ENCODE data around the gene PTPN18.

Gene PTPN18

DNA sequence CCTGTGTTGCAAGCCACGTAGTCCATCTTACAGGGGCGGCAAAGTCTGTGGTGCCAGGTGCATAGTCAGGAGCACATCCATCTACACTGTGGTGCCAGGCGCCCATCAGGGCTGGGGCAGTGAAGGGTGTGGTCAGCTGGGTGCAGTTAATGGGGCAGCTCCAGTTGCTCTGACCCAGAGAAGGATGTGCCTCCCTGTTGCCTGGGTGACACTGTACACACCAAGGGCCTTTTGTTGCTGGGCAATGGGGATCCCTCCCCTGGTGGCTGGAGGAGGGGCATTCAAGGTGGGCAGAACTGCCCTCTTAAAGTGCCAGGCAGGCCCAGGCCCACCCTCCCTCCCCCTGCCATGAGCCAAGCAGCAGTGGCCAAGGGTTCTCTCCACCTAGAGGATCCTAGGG lies 41.5 kb upstream of the PTPN18 start:
- H3K4me3 ChIP-seq (ENCODE audit: low read depth, low read length), result no peak overlapping the region
- no peak for TF ChIP-seq CTCF (IDR thresholded peaks at IDR 0.05)
- no peaks in the 10 kb centered on the region for H3K27me3 ChIP-seq (ENCODE audit: control insufficient read depth, insufficient read depth, low read length)
- no peak overlapping the region for H3K9ac ChIP-seq
- no peaks in the 10 kb centered on the region for H3K4me1 ChIP-seq
- H2AFZ ChIP-seq, result no peak overlapping the region
- H3K27ac ChIP-seq, result no peak overlapping the region
- H3K79me2 ChIP-seq, result no peaks in the 10 kb centered on the region
- H3K4me2 ChIP-seq (ENCODE audit: low read length), result no peak overlapping the region
- no peaks in the 10 kb centered on the region for H3K9me3 ChIP-seq (ENCODE audit: control insufficient read depth, low read length)
- H3K36me3 ChIP-seq (ENCODE audit: control insufficient read depth, insufficient read depth, low read length), result no peaks in the 10 kb centered on the region

- no peaks in the 10 kb centered on the region for H3K9me3 ChIP-seq (ENCODE audit: control insufficient read depth, low read length)
- H3K27me3 ChIP-seq (ENCODE audit: control insufficient read depth, insufficient read depth, low read length), result no peaks in the 10 kb centered on the region
- no peak for TF ChIP-seq CTCF (IDR thresholded peaks at IDR 0.05)
- H2AFZ ChIP-seq, result no peak overlapping the region
- H3K4me3 ChIP-seq (ENCODE audit: low read depth, low read length), result no peak overlapping the region
- no peaks in the 10 kb centered on the region for H3K36me3 ChIP-seq (ENCODE audit: control insufficient read depth, insufficient read depth, low read length)
- H3K9ac ChIP-seq, result no peak overlapping the region
- no peak overlapping the region for H3K4me2 ChIP-seq (ENCODE audit: low read length)
- H3K79me2 ChIP-seq, result no peaks in the 10 kb centered on the region
- no peak overlapping the region for H3K27ac ChIP-seq
- H3K4me1 ChIP-seq, result no peaks in the 10 kb centered on the region
Observed at GRCh38 chr2:130316596-130316995, 39.3 kb upstream of the PTPN18 start.

- no peak overlapping the region for H3K27ac ChIP-seq
- no peaks in the 10 kb centered on the region for H3K79me2 ChIP-seq
- no peak overlapping the region for H2AFZ ChIP-seq
- no peaks in the 10 kb centered on the region for H3K27me3 ChIP-seq (ENCODE audit: control insufficient read depth, insufficient read depth, low read length)
- H3K4me1 ChIP-seq, result no peaks in the 10 kb centered on the region
- H3K4me3 ChIP-seq (ENCODE audit: low read depth, low read length), result no peak overlapping the region
- no peak overlapping the region for H3K9ac ChIP-seq
- H3K36me3 ChIP-seq (ENCODE audit: control insufficient read depth, insufficient read depth, low read length), result no peaks in the 10 kb centered on the region
- H3K9me3 ChIP-seq (ENCODE audit: control insufficient read depth, low read length), result no peaks in the 10 kb centered on the region
- no peak overlapping the region for H3K4me2 ChIP-seq (ENCODE audit: low read length)
- no peak for TF ChIP-seq CTCF (IDR thresholded peaks at IDR 0.05)
Observed at GRCh38 chr2:130318906-130319305, 37.0 kb upstream of the PTPN18 start.

DNA sequence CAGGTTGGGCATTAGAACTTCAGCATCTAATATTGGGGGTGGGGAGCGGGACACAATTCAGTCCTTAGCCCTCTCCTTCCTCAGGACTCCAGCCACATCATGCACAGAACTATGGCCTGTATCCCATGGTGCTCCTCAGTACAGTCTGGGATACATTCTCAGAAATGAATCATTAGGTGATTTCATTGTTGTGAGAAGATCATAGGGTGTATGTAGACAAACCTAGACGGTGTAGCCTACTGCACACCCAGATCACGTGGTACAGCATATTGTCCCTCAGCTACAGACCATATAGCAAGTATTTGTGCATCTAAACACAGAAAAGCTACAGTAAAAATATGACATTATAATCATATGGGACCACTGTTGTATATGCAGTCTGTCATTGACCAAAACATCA lies 36.3 kb upstream of the PTPN18 start:
- Histone ChIP-seq H3K4me2 (ENCODE audit: low read length) (no peak overlapping the region), H3K36me3 (ENCODE audit: control insufficient read depth, insufficient read depth, low read length) (no peaks in the 10 kb centered on the region), H3K4me3 (ENCODE audit: low read depth, low read length) (no peak overlapping the region), H3K9ac (no peak overlapping the region), H3K9me3 (ENCODE audit: control insufficient read depth, low read length) (no peaks in the 10 kb centered on the region), H3K79me2 (no peaks in the 10 kb centered on the region), H3K4me1 (no peaks in the 10 kb centered on the region), H3K27me3 (ENCODE audit: control insufficient read depth, insufficient read depth, low read length) (no peaks in the 10 kb centered on the region), H3K27ac (no peak overlapping the region), H2AFZ (no peak overlapping the region)
- TF ChIP-seq CTCF (IDR thresholded peaks at IDR 0.05), result no peak

DNA sequence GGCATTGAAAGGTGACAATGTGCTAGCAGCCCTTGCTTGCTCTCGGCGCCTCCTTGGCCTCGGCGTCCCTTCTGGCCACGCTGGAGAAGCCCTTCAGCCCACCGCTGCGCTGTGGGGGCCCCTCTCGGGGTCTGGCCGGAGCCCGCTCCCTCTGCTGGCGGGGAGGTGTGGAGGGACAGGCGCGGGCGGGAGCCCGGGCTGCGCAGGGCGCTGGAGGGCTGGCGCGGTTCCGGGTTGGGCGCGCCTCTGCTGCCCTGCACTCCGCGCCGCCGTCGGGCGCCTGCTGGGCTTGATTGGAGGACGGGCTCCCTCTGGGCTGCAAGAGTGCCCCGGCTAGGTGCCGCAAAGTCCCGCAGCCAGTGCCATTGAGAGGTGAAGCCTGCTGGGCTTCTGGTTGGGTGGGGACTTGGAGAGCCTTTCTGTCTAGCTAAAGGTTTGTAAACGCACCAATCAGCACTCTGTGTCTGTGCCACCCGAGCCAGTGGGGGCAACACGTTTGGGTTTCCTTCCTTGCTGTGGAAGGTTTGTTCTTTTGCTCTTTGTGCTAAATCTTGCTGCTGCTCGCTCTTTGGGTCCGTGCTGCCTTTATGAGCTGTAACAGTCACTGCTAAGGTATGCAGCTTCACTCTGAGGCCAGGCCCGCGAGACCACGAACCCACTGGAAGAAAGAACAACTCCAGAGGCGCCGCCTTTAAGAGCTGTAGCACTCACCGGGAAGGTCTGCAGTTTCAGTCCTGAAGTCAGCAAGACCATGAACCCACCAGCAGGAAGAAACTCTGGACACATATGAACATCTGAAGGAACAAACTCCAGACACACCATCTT lies 27.9 kb upstream of the PTPN18 start:
- no peak overlapping the region for H3K4me3 ChIP-seq (ENCODE audit: low read depth, low read length)
- H3K27ac ChIP-seq, result no peak overlapping the region
- no peak overlapping the region for H3K9ac ChIP-seq
- no peak overlapping the region for H3K4me2 ChIP-seq (ENCODE audit: low read length)
- H3K27me3 ChIP-seq (ENCODE audit: control insufficient read depth, insufficient read depth, low read length), result no peaks in the 10 kb centered on the region
- no peaks in the 10 kb centered on the region for H3K79me2 ChIP-seq
- no peak for TF ChIP-seq CTCF (IDR thresholded peaks at IDR 0.05)
- H2AFZ ChIP-seq, result no peak overlapping the region
- no peaks in the 10 kb centered on the region for H3K9me3 ChIP-seq (ENCODE audit: control insufficient read depth, low read length)
- H3K36me3 ChIP-seq (ENCODE audit: control insufficient read depth, insufficient read depth, low read length), result no peaks in the 10 kb centered on the region
- peaks cover 4% of the 10 kb centered on the region for H3K4me1 ChIP-seq
